Neuronal stem cell (in vitro differentiated cells): ENCODE results near the gene FBXL14.
A peak's percentile ranks its signal among the peaks of the same experiment; 100 is the strongest.

Experiments
- DNase-seq: peaks from one replicate; pipeline ENCODE4 v3.0.0-alpha.2; 2013; ENCODE audit warnings: low spot score
- H2AFZ ChIP-seq: one replicate; pipeline ENCODE4 v1.6.1; 2013; ENCODE audit warnings: mild to moderate bottlenecking, low read length, inconsistent platforms
- H2AK5ac ChIP-seq: 2 replicates; pipeline ENCODE4 v1.6.1; 2013; ENCODE audit warnings: low read depth, mild to moderate bottlenecking, inconsistent platforms, low read length, moderate library complexity, mixed read lengths
- H2BK120ac ChIP-seq: 2 replicates; pipeline ENCODE4 v1.6.1; 2013; ENCODE audit warnings: low read depth, mild to moderate bottlenecking, inconsistent platforms, low read length, moderate library complexity, mixed read lengths
- H2BK12ac ChIP-seq: one replicate; pipeline ENCODE4 v1.6.1; 2013; ENCODE audit warnings: low read length, inconsistent platforms
- H2BK15ac ChIP-seq: 2 replicates; pipeline ENCODE4 v1.6.1; 2013; ENCODE audit warnings: mild to moderate bottlenecking, low read length, inconsistent platforms, mixed read lengths
- H2BK5ac ChIP-seq: one replicate; pipeline ENCODE4 v1.6.1; 2013; ENCODE audit warnings: inconsistent platforms, mild to moderate bottlenecking, low read length, moderate library complexity
- H3K14ac ChIP-seq: one replicate; pipeline ENCODE4 v1.6.1; 2013; ENCODE audit warnings: low read length, inconsistent platforms
- H3K18ac ChIP-seq: 2 replicates; pipeline ENCODE4 v1.6.1; 2013; ENCODE audit warnings: low read length, inconsistent platforms
- H3K23ac ChIP-seq: 2 replicates; pipeline ENCODE4 v1.6.1; 2013; ENCODE audit warnings: low read depth, mild to moderate bottlenecking, mixed read lengths, low read length, inconsistent platforms; ENCODE audit not compliant: poor library complexity
- H3K27ac ChIP-seq: replicated peaks from 3 replicates; pipeline ENCODE4 v1.5.1; 2013; ENCODE audit warnings: low read length, inconsistent platforms
- H3K27me3 ChIP-seq, 3 experiments: 2 replicates each; pipeline ENCODE4 v1.6.1; 2013; ENCODE audit warnings: low read length in 3 of 3, mild to moderate bottlenecking in 2 of 3, inconsistent platforms in 1 of 3, low read depth in 1 of 3, mixed read lengths in 1 of 3, moderate library complexity in 1 of 3; ENCODE audit not compliant: control insufficient read depth in 3 of 3, insufficient read depth in 3 of 3
- H3K36me3 ChIP-seq, 2 donors: replicated peaks in 1 of 2; 2 replicates each; pipeline ENCODE4 v1.6.1; 2013; ENCODE audit warnings: low read length in 2 of 2; ENCODE audit not compliant: control insufficient read depth in 2 of 2, insufficient read depth in 2 of 2
- H3K4ac ChIP-seq: 2 replicates; pipeline ENCODE4 v1.6.1; 2013; ENCODE audit warnings: inconsistent platforms, mild to moderate bottlenecking, low read length, moderate library complexity
- H3K4me1 ChIP-seq, 2 donors: 1 replicate in 1 of 2; 2 replicates in 1 of 2; pipeline ENCODE4 v1.6.1; 2013; ENCODE audit warnings: low read length in 2 of 2, low read depth in 1 of 2; ENCODE audit not compliant: control insufficient read depth in 2 of 2, insufficient read depth in 1 of 2
- H3K4me2 ChIP-seq: one replicate; pipeline ENCODE4 v1.6.1; 2013; ENCODE audit warnings: mild to moderate bottlenecking, low read length, inconsistent platforms; ENCODE audit not compliant: insufficient read depth, poor library complexity, severe bottlenecking
- H3K4me3 ChIP-seq, 2 donors: 2 replicates each; pipeline ENCODE4 v1.5.1; 2013; ENCODE audit warnings: low read length in 2 of 2, mild to moderate bottlenecking in 2 of 2, inconsistent platforms in 1 of 2, moderate library complexity in 1 of 2
- H3K79me1 ChIP-seq: one replicate; pipeline ENCODE4 v1.6.1; 2013; ENCODE audit warnings: low read depth, mild to moderate bottlenecking, inconsistent platforms, low read length, moderate library complexity
- H3K9ac ChIP-seq: one replicate; pipeline ENCODE4 v1.6.1; 2013; ENCODE audit warnings: mild to moderate bottlenecking, low read depth, low read length, inconsistent platforms; ENCODE audit not compliant: poor library complexity
- H3K9me3 ChIP-seq, 2 donors: replicated peaks in 1 of 2; 2 replicates each; pipeline versions ENCODE3 to v1.6.1; 2013; ENCODE audit warnings: low read length in 2 of 2, mild to moderate bottlenecking in 2 of 2, inconsistent platforms in 1 of 2, low read depth in 1 of 2, mixed read lengths in 1 of 2, moderate library complexity in 1 of 2; ENCODE audit not compliant: control insufficient read depth in 2 of 2, insufficient read depth in 1 of 2
- H4K8ac ChIP-seq: one replicate; pipeline ENCODE4 v1.6.1; 2013; ENCODE audit warnings: low read depth, mild to moderate bottlenecking, inconsistent platforms, low read length, moderate library complexity
- H4K91ac ChIP-seq: one replicate; pipeline ENCODE4 v1.6.1; 2013; ENCODE audit warnings: low read length, low read depth, mild to moderate bottlenecking, inconsistent platforms; ENCODE audit not compliant: poor library complexity
- WGBS, 2 donors: extraction: QIAGEN DNeasy Blood & Tissue Kit; methylation state at CpG; one replicate each; pipeline ENCODE4 v1.1.7; 2013; ENCODE audit warnings: missing lambda C conversion rate in 2 of 2, mixed read lengths in 1 of 2; ENCODE audit not compliant: insufficient read length in 2 of 2, insufficient replicate concordance in 1 of 2; ENCODE audit errors: extremely low coverage in 2 of 2; 5-methylcytosine and 5-hydroxymethylcytosine counted together

Gene FBXL14

GRCh38 chr12:1593174-1594005 is 991 bp downstream of the FBXL14 start:
- H2BK120ac ChIP-seq = no peak overlapping the region
- H2AFZ ChIP-seq = peak overlapping the region; percentile 96
- peak overlapping the region; percentile 65 for H3K14ac ChIP-seq
- H3K23ac ChIP-seq = peak overlapping the region; percentile 94
- H3K36me3 ChIP-seq = peaks cover 0 to 8% of the 10 kb centered on the region in 2 donors
- peak overlapping the region; percentile 60 for H3K18ac ChIP-seq
- peak overlapping the region; percentile 79 for H3K4ac ChIP-seq
- peak overlapping the region; percentile 79 for H4K91ac ChIP-seq
- H2BK15ac ChIP-seq = peak overlapping the region; percentile 84
- no peak for DNase-seq
- H3K27ac ChIP-seq = peak overlapping the region; percentile 88
- H3K79me1 ChIP-seq = peaks cover 8% of the 10 kb centered on the region
- peaks cover 15 to 53% of the 10 kb centered on the region in 2 donors for H3K4me1 ChIP-seq
- H2AK5ac ChIP-seq = peak overlapping the region; percentile 92
- peak overlapping the region; percentile 87 for H2BK12ac ChIP-seq
- H3K9me3 ChIP-seq = no peaks in the 10 kb centered on the region
- WGBS, 2 donors = no CpG with 5 or more reads among the region's 56 CpGs
- H3K4me2 ChIP-seq = peak overlapping the region; percentile 90
- peak overlapping the region; percentile 81 to 93 for H3K4me3 ChIP-seq
- peak overlapping the region; percentile 100 for H3K9ac ChIP-seq
- peaks cover 0 to 26% (median 0%) of the 10 kb centered on the region in 3 experiments for H3K27me3 ChIP-seq
- H2BK5ac ChIP-seq = peak overlapping the region; percentile 95
- H4K8ac ChIP-seq = peak overlapping the region; percentile 92

DNA sequence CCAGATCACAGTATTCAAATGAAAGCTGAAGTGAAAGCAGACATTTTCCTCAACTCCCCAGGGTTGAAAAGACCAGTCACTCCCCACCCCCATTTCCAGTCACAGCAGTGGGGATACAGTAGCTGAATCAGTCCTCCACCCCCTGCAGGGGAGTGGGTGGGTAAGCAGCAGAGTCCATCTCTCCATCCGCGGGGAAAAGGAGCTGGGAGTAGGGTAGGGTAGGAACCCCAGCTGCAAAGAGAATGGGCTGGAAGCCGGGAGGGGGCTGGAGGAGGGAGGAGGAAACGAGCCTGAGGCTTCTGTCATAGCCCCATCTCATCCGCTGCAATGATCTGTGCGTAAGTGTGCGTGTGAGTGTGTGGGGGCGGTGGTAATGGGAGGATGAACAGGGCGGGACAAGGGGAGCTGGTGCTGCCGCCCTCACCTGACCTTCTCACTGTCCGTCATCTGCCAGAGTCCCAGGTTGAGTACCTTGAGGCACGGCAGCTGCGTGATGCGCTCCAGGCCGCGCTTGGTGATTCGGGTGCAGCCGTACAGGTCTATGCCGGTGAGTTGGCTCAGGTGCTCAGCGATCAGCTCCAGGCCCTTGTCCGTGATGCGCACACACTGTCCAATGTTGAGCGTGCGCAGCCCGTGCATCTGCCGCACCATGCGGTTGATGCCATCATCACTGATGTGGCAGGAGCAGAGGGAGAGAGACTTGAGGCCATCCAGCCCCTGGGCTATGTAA is 1.8 kb downstream of the FBXL14 start:
- DNase-seq = peak; percentile 59
- Histone ChIP-seq H2AFZ (no peak overlapping the region), H4K91ac (no peak overlapping the region), H3K23ac (peak overlapping the region; percentile 94), H2BK15ac (peak overlapping the region; percentile 84), H4K8ac (peak overlapping the region; percentile 92), H3K14ac (peak overlapping the region; percentile 65), H3K4ac (peak overlapping the region; percentile 43), H3K4me2 (peak overlapping the region; percentile 90), H3K27ac (peak overlapping the region; percentile 88), H3K9me3 (no peaks in the 10 kb centered on the region), H2AK5ac (peak overlapping the region; percentile 92), H3K4me3 (peak overlapping the region; percentile 81 to 93), H2BK5ac (peak overlapping the region; percentile 95), H3K36me3 (peaks cover 0 to 8% of the 10 kb centered on the region in 2 donors), H2BK12ac (peak overlapping the region; percentile 87), H3K79me1 (peaks cover 8% of the 10 kb centered on the region), H2BK120ac (peak overlapping the region; percentile 48), H3K4me1 (peaks cover 17 to 60% of the 10 kb centered on the region in 2 donors), H3K9ac (peak overlapping the region; percentile 100), H3K27me3 (peaks cover 0 to 19% (median 0%) of the 10 kb centered on the region in 3 experiments), H3K18ac (peak overlapping the region; percentile 60)
- no CpG with 5 or more reads among the region's 27 CpGs for WGBS, 2 donors

- Histone ChIP-seq H3K4me2 (peak overlapping the region; percentile 48), H3K23ac (no peak overlapping the region), H4K8ac (no peak overlapping the region), H2BK120ac (no peak overlapping the region), H2BK15ac (no peak overlapping the region), H3K36me3 (peaks cover under 1 to 8% of the 10 kb centered on the region in 2 donors), H3K27ac (peak overlapping the region; percentile 59), H3K27me3 (peaks cover 0 to 16% (median 0%) of the 10 kb centered on the region in 3 experiments), H2AK5ac (no peak overlapping the region), H2BK12ac (no peak overlapping the region), H3K18ac (no peak overlapping the region), H3K14ac (no peak overlapping the region), H3K4me1 (peaks cover 19 to 63% of the 10 kb centered on the region in 2 donors), H3K79me1 (peaks cover 6% of the 10 kb centered on the region), H2AFZ (no peak overlapping the region), H4K91ac (no peak overlapping the region), H3K4me3 (peak overlapping the region; percentile 24 to 77), H3K9ac (no peak overlapping the region), H2BK5ac (no peak overlapping the region), H3K4ac (no peak overlapping the region), H3K9me3 (no peaks in the 10 kb centered on the region)
- WGBS, 2 donors = no CpG with 5 or more reads among the region's 4 CpGs
- no peak for DNase-seq
Measured at GRCh38 chr12:1591543-1591942, 2.8 kb downstream of the FBXL14 start.

- Histone ChIP-seq H3K27me3 (peaks cover 0 to 16% (median 0%) of the 10 kb centered on the region in 3 experiments), H2AFZ (no peak overlapping the region), H2BK12ac (no peak overlapping the region), H2BK5ac (no peak overlapping the region), H2AK5ac (no peak overlapping the region), H3K79me1 (peaks cover 6% of the 10 kb centered on the region), H3K9me3 (no peaks in the 10 kb centered on the region), H4K8ac (no peak overlapping the region), H3K18ac (no peak overlapping the region), H2BK120ac (no peak overlapping the region), H3K36me3 (peaks cover 4 to 8% of the 10 kb centered on the region in 2 donors), H3K4ac (no peak overlapping the region), H3K4me2 (peak overlapping the region; percentile 41), H3K23ac (no peak overlapping the region), H4K91ac (no peak overlapping the region), H3K4me1 (peaks cover 20 to 62% of the 10 kb centered on the region in 2 donors), H3K27ac (peak overlapping the region; percentile 95), H3K9ac (no peak overlapping the region), H3K14ac (no peak overlapping the region), H3K4me3 (peak overlapping the region; percentile 23 to 63), H2BK15ac (no peak overlapping the region)
- no peak for DNase-seq
- no CpG with 5 or more reads among the region's 3 CpGs for WGBS, 2 donors
Measured at GRCh38 chr12:1591034-1591433, 3.3 kb downstream of the FBXL14 start.
